ENCODE results near the gene GRAMD2A.

GRCh38 chr15:72207558-72208085 lies 10.0 kb upstream of the GRAMD2A start:
- no peak for TF ChIP-seq POLR2AphosphoS5 (IDR thresholded peaks at IDR 0.05)
- no peak for TF ChIP-seq POLR2A (IDR thresholded peaks at IDR 0.05)
- no peak for TF ChIP-seq CTCF (IDR thresholded peaks at IDR 0.05)
